Embryonic facial prominence (tissue), 1 donor: ENCODE data around the gene SCAF4.
"Not testable (repeated sequence)": the region's sequence is repeated elsewhere in the genome, so short reads cannot be mapped to it uniquely, and the experiment has no call there.

Source experiments
- DNase-seq: peaks from one replicate; pipeline ENCODE4 v3.0.0-alpha.2; 2016; ENCODE audit errors: extremely low spot score

Gene SCAF4

GRCh38 chr21:31641416-31641922 lies 90.4 kb downstream of the SCAF4 start:
- no peak for DNase-seq

- DNase-seq, result no peak
Measured at GRCh38 chr21:31636874-31637273, 95.0 kb downstream of the SCAF4 start.

- DNase-seq, result no peak
Measured at GRCh38 chr21:31634993-31635392, 96.9 kb downstream of the SCAF4 start.

GRCh38 chr21:31631881-31632280 lies 100.0 kb downstream of the SCAF4 start:
- not testable (repeated sequence) for DNase-seq

- DNase-seq, result no peak
Measured at GRCh38 chr21:31629972-31630711, 101.8 kb downstream of the SCAF4 start.

- DNase-seq, result no peak
Measured at GRCh38 chr21:31624961-31625491, 106.9 kb downstream of the SCAF4 start.

- DNase-seq, result no peak
Measured at GRCh38 chr21:31624181-31624580, 107.7 kb downstream of the SCAF4 start.

- no peak for DNase-seq
Measured at GRCh38 chr21:31623664-31624063, 108.3 kb downstream of the SCAF4 start.

GRCh38 chr21:31622397-31622796 lies 109.5 kb downstream of the SCAF4 start:
- no peak for DNase-seq
